Vagina (tissue), 2 donors: ENCODE data around the gene LENG8.

ENCODE experiments used
- POLR2A ChIP-seq, 2 donors: fragments of 450-650 bp; IDR thresholded peaks; one replicate each; pipeline ENCODE4 v1.6.1; 2017; ENCODE audit warnings: antibody characterized with exemption in 2 of 2, mild to moderate bottlenecking in 2 of 2, moderate library complexity in 2 of 2
- POLR2AphosphoS5 ChIP-seq, 2 donors: sonication (generic); formaldehyde crosslinking; IDR thresholded peaks; one replicate each; pipeline ENCODE4 v1.9.0; 2017; ENCODE audit warnings: antibody characterized with exemption in 2 of 2, mild to moderate bottlenecking in 2 of 2, low read depth in 1 of 2; ENCODE audit not compliant: insufficient read depth in 1 of 2
- TF ChIP-seq, protein P1 (sequence below), 3 experiments: fragments of 450-650 bp in 2 of 3; fragments of 200-600 bp in 1 of 3; sonication (generic) in 1 of 3; IDR thresholded peaks; one replicate each; pipeline ENCODE4 v1.5.1; 2017 to 2019; ENCODE audit warnings: antibody characterized with exemption in 3 of 3, mild to moderate bottlenecking in 2 of 3, moderate library complexity in 2 of 3

DNA sequence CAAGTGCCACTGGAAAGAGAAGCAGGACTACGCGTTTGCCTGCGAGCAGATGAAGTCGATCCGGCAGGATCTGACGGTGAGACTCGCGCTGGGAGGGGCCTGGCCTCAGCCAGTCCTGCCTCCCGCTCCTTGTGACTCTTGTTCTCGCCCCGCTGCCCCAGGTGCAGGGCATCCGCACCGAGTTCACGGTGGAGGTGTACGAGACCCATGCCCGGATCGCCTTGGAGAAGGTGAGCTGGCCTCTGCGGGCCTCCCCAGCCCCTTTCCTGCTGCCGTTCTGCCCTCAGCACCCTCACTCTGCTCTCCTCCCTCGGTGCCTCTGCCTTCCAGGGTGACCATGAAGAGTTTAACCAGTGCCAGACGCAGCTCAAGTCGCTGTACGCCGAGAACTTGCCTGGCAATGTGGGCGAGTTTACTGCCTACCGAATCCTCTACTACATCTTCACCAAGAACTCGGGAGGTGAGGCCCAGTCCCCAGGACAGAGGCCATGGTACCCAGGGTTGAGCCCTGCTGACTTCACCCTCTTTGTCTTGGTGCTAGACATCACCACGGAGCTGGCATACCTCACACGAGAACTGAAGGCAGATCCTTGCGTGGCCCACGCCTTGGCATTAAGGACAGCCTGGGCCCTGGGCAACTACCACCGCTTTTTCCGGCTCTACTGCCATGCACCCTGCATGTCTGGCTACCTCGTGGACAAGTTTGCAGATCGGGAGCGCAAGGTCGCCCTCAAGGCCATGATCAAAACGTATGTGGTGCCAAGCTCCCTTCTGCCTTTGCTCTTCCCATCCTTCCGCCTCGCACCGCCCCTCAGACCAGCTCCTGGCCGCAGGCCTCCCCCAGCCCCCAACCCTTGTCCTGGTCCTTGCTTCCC, 9.0 kb downstream of the LENG8 start:
- TF ChIP-seq, protein P1, sequence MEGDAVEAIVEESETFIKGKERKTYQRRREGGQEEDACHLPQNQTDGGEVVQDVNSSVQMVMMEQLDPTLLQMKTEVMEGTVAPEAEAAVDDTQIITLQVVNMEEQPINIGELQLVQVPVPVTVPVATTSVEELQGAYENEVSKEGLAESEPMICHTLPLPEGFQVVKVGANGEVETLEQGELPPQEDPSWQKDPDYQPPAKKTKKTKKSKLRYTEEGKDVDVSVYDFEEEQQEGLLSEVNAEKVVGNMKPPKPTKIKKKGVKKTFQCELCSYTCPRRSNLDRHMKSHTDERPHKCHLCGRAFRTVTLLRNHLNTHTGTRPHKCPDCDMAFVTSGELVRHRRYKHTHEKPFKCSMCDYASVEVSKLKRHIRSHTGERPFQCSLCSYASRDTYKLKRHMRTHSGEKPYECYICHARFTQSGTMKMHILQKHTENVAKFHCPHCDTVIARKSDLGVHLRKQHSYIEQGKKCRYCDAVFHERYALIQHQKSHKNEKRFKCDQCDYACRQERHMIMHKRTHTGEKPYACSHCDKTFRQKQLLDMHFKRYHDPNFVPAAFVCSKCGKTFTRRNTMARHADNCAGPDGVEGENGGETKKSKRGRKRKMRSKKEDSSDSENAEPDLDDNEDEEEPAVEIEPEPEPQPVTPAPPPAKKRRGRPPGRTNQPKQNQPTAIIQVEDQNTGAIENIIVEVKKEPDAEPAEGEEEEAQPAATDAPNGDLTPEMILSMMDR (IDR thresholded peaks at IDR 0.05), result no peak
- TF ChIP-seq POLR2A (IDR thresholded peaks at IDR 0.05), result no peak
- no peak for TF ChIP-seq POLR2AphosphoS5 (IDR thresholded peaks at IDR 0.05; ENCODE audit: insufficient read depth in 1 of 2, low read depth in 1 of 2)
